Endothelial cell (in vitro differentiated cells): ENCODE data around the gene ADAMTS19. TPM values are rescaled to one million over a fixed set of nuclear protein-coding genes. Genes with fewer than 3 reads are reported as not detected.
"Not testable (repeated sequence)": the region's sequence is repeated elsewhere in the genome, so short reads cannot be mapped to it uniquely, and the experiment has no call there.

Source experiments
- DNase-seq: peaks from one replicate; pipeline ENCODE4 v3.0.0; 2021; ENCODE audit warnings: low spot score
- H3K27ac Mint-ChIP-seq: one replicate; pipeline ENCODE4 v1.8.0; 2021; ENCODE audit warnings: mixed read lengths, inconsistent platforms; ENCODE audit not compliant: unreplicated experiment
- H3K27me3 Mint-ChIP-seq: one replicate; pipeline ENCODE4 v1.8.0; 2021; ENCODE audit warnings: mild to moderate bottlenecking, moderate library complexity, mixed read lengths, inconsistent platforms; ENCODE audit not compliant: unreplicated experiment
- H3K36me3 Mint-ChIP-seq: one replicate; pipeline ENCODE4 v1.8.0; 2021; ENCODE audit warnings: mild to moderate bottlenecking, low read depth, mixed read lengths, inconsistent platforms; ENCODE audit not compliant: unreplicated experiment
- H3K4me1 Mint-ChIP-seq: one replicate; pipeline ENCODE4 v1.8.0; 2021; ENCODE audit warnings: mild to moderate bottlenecking, mixed read lengths, inconsistent platforms; ENCODE audit not compliant: unreplicated experiment
- H3K4me3 Mint-ChIP-seq: one replicate; pipeline ENCODE4 v1.8.0; 2021; ENCODE audit warnings: mild to moderate bottlenecking, mixed read lengths, inconsistent platforms; ENCODE audit not compliant: unreplicated experiment
- H3K9me3 Mint-ChIP-seq: one replicate; pipeline ENCODE4 v1.8.0; 2021; ENCODE audit warnings: mixed read lengths, inconsistent platforms; ENCODE audit not compliant: unreplicated experiment
- CTCF ChIP-seq: fragments of 200-600 bp; sonication (generic); IDR thresholded peaks from one replicate; pipeline ENCODE4 v1.5.0; 2021; ENCODE audit warnings: antibody characterized with exemption; ENCODE audit not compliant: unreplicated experiment
- total RNA-seq: library from RNA; stranded (reverse); fragmentation: NEBNext Ultra II Directional; extraction: Animal tissue kit (Norgen Biotek cat#: 25700); gene quantifications from one replicate; pipeline ENCODE4 v1.2.1, GENCODE V29; 2021; ENCODE audit not compliant: unreplicated experiment

The ADAMTS19 gene
- total RNA-seq, 1 donor from 2014 or later: 6.9 TPM

GRCh38 chr5:129631961-129632360 lies 171.9 kb downstream of the ADAMTS19 start:
- Mint-ChIP-seq H3K4me3 (no peak overlapping the region), H3K4me1 (peaks cover 15% of the 10 kb centered on the region), H3K27ac (no peak overlapping the region), H3K36me3 (peaks cover 10% of the 10 kb centered on the region), H3K27me3 (no peaks in the 10 kb centered on the region), H3K9me3 (no peaks in the 10 kb centered on the region)
- TF ChIP-seq CTCF: no peak
- no peak for DNase-seq

- not testable (repeated sequence) for H3K36me3 Mint-ChIP-seq, H3K27me3 Mint-ChIP-seq, H3K27ac Mint-ChIP-seq, DNase-seq, H3K4me3 Mint-ChIP-seq, H3K9me3 Mint-ChIP-seq, H3K4me1 Mint-ChIP-seq
Observed at GRCh38 chr5:129637501-129637900, 177.4 kb downstream of the ADAMTS19 start.

GRCh38 chr5:129639331-129639730 lies 179.2 kb downstream of the ADAMTS19 start:
- Mint-ChIP-seq H3K4me3 (no peak overlapping the region), H3K27me3 (no peaks in the 10 kb centered on the region), H3K36me3 (no peaks in the 10 kb centered on the region), H3K27ac (no peak overlapping the region), H3K4me1 (no peaks in the 10 kb centered on the region), H3K9me3 (no peaks in the 10 kb centered on the region)
- no peak for TF ChIP-seq CTCF
- DNase-seq: no peak

GRCh38 chr5:129652349-129653056 lies 192.4 kb downstream of the ADAMTS19 start:
- TF ChIP-seq CTCF: no peak
- Mint-ChIP-seq H3K4me1 (peaks cover 12% of the 10 kb centered on the region), H3K4me3 (no peak overlapping the region), H3K27ac (no peak overlapping the region), H3K9me3 (no peaks in the 10 kb centered on the region), H3K27me3 (peaks cover 1% of the 10 kb centered on the region), H3K36me3 (no peaks in the 10 kb centered on the region)
- no peak for DNase-seq

DNA sequence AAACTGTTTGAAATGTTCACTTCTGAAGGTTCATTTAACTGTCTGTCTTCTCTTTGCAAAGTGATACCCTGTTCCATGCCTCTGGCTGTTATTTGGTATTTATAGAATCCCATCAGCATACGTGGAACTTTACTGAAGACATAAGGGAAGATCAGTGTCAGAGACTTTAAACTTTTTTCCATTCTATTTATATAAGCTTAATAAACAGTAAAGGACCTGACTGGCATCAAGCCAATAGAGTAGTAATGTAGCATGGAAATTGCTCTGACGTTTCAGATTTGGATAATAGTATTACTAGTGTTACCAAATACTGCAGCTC lies 192.9 kb downstream of the ADAMTS19 start:
- Mint-ChIP-seq H3K27me3 (peaks cover under 1% of the 10 kb centered on the region), H3K9me3 (no peaks in the 10 kb centered on the region), H3K27ac (no peak overlapping the region), H3K36me3 (no peaks in the 10 kb centered on the region), H3K4me1 (peaks cover 12% of the 10 kb centered on the region), H3K4me3 (no peak overlapping the region)
- DNase-seq: no peak
- no peak for TF ChIP-seq CTCF
